Stimulated activated CD8-positive, alpha-beta memory T cell treated with anti-CD3 and anti-CD28 coated beads, Interleukin-2, amount 100 ng/mL, for 1 hour (primary cell): ENCODE results near the gene ELMOD3.
A peak's percentile ranks its signal among the peaks of the same experiment; 100 is the strongest.
"Not testable (repeated sequence)": the region's sequence is repeated elsewhere in the genome, so short reads cannot be mapped to it uniquely, and the experiment has no call there.

Source experiments
- DNase-seq, 2 donors: peaks; one replicate each; pipeline ENCODE4 v3.0.0-alpha.2; 2020; ENCODE audit warnings: low read depth in 2 of 2

Gene ELMOD3

DNA sequence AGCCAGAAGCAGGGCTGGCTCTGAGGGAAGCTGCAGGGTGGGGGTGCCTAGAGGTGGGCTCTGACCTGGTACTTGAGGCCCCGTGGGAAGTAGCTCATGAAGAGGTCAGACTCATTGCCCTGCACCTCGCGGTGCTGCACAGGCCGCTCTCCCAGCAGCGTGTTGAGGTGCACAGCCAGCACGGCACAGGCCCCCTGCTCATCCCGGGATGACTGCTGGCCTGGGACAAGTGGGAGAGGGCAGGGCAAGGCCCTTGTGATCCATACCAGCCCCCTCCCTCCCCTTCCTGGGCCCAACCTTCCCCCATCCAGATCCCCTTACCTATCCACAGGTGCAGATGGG, 46.9 kb downstream of the ELMOD3 start:
- DNase-seq, result no peak

DNA sequence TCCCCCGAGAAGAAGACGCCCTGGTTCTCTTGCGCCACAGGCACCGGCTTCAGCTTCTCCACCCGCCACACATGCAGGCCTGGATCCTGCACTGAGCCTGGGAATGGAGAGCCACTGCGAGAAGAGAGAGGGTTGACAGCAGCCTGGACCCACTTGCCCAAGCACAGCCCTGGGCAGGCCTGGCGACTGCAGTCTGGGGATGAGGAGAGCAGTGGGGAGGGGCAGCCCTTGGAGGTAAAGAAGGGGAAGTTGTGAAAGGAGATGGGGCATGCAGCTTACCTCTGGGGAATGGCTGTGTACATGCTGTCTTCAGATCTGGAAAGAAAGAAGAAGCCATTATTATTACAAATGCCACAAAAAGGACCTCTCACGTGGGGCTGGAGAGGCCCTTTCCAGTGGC, 47.3 kb downstream of the ELMOD3 start:
- no peak for DNase-seq

DNA sequence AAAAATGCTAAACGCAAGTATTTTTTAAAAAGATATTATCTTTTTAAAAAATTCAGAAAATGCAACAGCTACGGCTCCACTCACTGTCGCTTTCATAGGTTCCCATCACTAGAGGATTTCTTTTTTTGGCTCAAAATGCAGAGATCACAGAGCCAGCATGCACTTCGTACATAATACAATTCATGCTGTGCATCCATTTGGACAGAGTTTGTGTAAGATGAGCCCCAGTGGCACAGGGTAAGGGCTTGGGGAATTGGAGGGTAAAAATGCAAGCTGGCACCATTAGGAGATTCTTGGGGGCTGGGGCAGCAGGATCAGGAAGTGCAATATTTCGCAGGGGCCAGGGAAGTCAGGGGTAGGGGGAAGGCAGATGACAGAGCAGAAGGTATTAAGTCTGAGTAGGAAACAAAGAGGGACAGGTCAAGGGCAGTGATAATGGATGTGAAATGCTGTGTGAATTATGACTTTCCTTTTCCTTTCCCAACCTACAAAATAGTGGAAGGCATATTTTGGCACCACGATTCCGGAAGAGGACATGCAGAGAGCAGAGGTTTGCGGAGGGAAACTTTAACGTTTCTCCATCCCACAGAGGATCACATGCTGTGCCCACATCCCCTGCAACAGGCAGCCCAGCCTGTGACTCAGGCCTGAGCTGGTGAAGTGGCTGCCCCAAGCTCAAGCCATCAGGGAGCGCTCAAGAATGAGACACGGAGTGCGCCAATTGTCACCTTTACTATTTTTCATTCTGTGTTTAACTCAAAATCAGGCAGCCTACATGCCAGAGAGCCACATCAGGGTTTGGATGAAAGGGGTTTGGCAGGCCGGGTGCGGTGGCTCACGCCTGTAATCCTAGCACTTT, 50.9 kb downstream of the ELMOD3 start:
- peak; percentile 42 to 50 for DNase-seq

DNA sequence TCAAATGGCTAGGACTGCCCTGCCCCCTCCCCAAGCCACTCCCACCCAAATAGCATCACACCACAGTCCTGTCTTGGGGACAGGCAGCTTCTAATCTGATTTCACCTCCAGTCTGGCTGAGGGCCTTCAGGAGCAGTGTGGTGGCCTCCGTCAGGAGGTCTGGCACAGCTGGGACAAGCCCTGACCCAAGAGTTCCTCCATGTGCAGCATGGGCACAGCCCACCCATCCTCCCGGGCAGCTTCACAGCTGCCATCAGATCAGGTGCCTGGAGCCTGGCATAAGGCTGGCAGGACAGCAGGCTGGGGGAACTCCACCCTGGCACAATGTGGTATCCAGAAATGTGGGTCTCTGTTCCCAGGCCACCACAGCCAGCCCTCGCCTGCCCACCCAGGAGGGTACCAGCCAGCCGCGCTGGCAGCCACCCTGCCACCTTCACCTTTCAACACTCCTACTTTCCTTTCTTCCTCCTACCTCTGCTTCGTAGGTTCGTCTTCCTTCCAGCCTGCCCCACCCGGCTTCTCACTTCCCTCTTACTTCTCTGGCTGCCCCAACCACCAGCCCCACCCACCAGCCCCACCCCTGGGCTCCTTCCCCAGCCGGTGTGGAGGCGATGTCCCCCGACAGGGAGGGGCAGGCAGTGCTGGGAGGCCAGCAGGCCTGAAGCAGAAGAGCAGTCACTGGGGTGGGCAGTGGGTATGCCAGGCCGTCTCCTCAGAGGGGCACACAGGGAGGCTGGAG, 55.4 kb downstream of the ELMOD3 start, which contains the start of gene CAPG:
CAPG (minus strand) TSS at position 522 of the 739 bp plus-strand sequence. CDS start 8,221 bp downstream, outside the sequence.
- DNase-seq, result no peak

DNA sequence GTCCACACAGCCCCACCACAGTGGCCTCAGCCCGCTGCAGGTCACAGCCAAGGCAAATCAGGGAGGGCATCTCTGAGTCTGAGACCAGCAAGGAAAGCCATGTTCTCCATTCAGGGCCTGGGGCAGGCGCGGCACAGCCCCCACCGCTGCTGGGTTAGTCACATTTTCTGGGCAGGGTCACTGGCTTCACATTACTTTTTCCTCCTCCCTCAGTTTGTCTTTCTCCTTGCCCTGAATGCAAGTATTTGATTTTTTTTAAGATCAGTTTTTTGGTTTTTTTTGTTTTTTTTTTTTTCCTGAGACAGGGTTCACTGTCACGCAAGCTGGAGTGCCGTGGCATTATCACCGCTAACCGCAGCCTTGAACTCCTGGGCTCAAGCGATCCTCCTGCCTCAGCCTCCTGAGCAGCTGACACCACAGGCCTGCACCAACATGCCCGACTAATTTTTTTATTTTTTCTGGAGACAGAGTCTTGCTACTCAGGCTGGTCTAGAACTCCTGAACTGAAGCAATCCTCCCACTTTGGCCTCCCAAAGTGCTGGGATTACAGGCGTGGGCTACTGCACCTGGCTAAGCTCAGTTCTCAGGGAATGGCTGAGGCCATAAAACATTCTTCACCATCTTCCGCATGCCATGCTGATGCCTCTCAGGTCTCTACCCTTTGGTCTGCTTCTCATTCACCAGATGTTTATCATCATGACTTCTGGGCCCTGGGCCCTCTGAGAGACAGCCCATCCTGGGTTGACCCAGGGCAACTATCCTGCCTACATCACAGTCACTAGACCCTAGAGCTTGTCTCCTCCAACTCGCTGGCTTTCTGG, 56.2 kb downstream of the ELMOD3 start:
- DNase-seq, result no peak

DNA sequence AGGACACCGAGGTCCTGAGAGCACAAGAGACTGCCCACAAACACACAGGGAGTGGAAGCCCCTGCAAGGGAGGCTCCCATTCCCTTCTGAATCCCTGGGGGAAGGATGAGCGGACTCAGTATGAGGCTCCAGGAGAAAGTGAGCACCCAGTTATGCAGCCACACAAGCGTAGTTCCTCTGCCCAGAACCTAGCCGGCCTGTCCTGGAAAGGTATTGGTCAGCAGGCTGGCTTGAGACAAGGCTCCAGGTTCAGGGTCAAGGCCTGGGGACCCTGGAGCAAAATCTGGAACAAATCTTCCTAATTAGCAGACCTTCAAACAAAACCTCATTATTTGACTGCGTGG, 56.8 kb downstream of the ELMOD3 start:
- DNase-seq, result no peak

DNA sequence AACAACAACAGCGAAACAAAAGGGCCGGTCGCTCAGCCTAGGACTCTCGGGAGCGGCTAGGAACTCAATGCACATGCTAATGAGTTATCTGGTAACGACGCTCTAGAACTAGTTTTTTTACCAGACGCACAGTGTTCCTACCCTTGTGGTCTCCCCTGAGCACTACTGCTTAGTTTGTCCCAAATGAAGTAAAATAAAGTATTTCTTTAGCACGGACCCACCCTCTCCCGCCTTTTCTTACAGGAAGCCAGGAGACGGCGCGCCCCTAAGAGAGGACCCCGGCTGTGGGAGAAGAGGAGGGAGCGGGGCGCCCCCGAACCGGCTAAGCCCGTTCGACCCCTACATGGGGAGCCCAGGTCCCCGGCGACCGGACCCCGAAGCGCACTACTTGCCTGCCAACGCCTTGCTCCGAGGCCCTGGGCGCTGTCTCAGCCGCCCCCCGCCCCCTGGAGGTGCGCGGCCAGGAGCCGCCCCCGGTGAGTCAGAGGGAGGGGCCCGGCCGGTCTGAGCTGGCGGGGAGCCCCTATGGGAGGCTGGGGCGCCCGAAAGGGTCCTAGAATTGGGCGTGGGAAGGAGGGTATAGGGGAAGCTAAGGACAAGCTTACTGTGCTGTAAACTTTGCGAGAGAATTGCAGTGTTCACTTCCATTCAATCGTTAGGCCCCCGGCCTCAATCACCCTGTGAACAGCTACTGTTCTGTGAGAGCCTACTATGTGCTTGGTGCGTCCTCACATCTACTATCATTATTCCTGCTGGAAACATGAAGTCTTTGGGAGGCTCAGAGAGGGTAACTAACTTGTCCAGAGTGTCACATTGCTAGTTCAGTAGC, 59.2 kb downstream of the ELMOD3 start:
- no peak for DNase-seq

DNA sequence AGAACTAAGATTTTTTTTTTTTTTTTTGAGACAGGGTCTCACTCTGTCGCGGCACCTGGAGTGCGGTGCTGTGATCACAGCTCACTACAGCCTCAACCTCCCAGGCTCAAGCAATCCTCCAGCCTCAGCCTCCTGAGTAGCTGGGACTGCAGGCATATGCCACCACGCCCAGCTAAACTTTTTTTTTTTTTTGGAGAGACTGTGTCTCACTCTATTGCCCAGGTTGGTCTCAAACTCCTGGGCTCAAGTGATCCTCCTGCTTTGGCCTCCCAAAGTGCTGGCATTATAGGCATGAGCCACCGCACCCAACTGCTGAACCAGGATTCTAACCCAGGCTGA, 59.8 kb downstream of the ELMOD3 start:
- DNase-seq, result not testable (repeated sequence)

DNA sequence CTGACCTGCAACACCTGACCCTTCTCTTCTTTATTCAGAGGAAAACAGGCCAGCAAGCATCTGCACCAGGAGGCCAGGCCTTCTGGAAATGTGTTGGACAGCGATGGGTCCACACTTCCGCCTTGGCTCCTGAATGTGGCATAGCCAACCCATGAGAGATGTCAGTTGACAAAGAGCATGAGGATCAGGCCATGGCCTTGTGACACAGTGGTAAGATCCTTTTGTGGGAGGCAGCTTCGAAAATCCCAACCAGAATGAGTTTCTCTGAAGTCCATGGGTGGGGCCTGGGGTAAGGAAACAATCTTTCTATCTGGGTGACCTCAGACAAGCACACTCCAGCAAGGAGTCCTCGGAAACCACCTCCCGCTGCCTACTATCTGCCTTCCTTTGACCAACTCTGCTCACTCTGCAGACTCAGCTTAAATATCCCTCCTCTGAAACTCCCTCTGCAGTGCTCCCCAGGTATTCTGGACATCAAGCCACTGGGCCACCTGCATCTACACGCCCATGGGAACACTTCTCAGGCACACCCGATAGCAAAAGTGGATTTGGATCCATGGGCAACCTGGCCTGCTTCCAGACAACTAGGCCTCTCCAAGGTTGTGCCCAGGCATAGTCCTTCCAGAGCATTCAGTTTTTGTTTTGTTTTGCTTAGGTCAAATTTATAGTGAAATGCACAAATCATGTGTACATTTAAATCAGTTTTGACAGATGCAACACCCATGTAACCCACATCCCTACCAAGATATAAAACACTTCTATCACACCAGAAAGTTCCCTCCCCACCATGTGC, 60.4 kb downstream of the ELMOD3 start:
- no peak for DNase-seq

DNA sequence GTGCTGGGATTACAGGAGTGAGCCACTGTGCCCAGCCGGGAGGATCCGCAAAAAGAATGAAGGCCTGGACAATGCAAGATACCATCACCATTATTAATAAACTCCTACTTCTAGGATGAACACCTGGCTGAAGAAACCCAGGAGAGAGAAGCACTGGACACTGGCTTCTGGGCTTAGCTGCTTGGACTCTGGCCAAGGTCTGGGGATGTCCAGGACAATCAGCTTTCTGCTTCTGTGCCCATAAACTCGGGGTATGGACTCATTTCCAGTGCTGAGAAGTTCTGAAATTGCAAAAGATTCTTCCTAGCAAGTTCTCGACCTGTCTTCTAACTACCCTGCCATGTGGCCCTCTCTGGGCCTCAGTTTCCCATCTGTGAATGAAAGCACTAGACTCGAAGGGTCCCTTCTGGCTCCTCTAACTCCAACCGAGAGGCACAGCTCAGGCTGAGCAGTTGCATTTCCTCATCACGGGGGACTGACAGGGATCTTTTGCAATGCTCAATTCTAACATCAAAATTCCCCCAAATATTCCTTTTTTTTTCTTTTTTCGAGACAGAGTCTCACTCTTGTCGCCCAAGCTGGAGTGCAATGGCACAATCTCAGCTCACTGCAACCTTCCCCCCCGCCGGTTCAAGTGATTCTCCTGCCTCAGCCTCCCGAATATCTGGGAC, 61.5 kb downstream of the ELMOD3 start:
- DNase-seq, result no peak

DNA sequence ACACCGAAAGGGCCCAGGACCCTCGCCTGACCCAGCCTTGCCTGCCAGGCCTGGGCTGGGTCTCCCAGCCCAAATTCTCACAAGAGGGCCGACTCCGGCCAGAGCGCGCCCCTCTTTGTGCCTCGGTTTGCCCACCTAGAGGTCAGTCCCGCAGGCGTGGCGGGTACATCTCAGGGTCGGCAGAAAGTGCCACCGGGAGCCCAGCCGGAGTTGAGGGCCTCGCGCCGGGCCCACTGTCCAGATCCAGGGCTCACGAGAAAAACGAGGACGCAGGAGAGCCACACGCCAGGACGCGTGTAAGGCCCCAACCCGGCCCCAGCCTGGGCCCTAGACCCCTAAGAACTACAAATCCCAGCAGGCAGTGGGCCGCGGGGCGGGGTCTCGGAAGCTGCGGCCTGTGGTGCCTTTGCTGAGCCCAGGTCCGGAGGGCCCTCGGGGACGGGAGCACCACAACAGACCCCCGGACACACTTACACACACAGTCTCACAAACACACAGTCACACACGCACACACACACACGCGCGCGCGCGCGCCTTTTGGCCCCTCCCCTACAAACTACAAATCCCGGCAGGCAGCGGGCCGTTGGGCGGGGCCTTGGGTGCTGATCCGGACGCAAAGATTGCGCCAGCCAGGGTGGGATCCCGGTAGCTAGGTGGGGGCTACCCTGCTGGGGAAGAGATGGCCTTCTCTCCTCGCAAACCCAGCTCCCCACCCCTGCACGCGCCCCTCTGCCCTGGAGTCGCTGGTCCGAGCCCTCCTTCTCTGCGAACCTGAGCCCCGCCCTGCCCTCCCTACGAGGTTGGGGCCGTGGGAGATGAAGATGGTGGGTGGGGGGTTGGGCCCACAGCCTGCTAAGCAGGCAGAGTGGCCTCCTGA, 63.8 kb downstream of the ELMOD3 start, which contains the start of gene SH2D6:
SH2D6 (plus strand) TSS at position 583 of the 877 bp plus-strand sequence. CDS start 10,752 bp downstream, outside the sequence.
- peak; percentile 58 to 63 for DNase-seq

DNA sequence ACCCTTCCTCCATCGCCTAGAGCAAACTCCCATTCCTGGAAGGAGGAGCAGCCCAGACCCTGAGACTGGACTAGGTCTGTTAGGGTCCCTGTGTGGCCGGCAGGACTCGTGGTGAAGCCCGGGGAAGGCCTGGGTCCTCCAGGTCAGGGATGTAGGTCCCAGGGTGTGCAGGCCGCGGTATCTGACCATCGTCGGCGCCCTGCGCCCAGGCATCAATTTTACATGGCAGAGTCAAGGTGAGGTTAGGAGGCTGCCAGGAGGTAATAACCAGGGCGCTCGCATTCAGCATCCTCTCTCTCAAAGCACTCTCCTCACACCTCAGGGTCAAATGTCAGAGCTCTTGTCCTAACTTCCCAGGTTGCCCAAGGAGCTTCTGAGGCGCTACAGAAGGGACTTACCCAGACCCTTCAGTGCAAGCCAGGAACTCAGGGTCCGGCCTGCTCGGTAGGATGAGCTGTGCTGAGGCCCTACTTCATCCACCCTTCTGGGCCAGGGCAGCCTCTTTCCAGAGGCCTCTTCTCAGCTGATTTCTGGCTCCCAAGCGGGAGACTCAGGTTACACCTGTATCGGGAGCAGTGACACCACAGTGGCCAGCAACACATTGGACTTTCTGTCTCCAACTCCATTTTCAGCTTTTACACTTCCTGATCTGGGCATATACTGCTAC, 64.6 kb downstream of the ELMOD3 start:
- DNase-seq, result no peak

DNA sequence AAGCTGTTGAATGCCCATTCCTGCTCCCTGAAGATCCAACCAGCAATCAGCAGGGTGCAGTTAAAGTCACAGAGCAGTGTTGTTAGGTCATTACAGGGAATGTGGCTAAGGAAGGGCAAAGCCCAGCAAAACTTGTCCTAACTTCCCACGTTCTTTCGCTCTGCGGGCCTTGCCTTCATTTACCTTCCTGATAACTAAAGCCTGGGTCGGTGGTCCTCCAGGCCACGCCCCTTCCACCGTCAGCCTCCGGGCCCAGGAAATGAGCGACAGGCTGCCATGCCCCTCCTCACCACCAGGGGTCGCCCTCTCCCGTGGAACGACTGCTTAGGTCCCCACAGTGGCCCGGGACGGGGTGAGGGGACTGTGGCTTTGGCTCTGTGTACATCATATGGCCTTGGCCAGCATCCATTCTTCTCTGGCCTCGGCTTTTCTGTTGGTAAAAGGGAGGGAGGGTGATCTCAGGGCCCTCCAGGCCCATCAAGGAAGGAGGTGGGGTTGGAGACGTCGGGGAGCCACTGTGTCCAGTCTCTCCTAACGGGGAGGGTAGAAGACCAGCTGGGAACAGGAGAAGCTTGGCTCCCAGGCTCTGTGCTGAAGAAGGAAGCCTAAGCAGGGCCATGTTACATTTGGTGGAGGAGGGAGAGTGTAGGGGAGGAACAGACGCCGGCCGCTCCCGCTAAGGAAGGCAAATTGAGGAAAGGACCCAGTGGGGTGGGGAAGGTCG, 66.1 kb downstream of the ELMOD3 start:
- peak; percentile 80 to 81 for DNase-seq

DNA sequence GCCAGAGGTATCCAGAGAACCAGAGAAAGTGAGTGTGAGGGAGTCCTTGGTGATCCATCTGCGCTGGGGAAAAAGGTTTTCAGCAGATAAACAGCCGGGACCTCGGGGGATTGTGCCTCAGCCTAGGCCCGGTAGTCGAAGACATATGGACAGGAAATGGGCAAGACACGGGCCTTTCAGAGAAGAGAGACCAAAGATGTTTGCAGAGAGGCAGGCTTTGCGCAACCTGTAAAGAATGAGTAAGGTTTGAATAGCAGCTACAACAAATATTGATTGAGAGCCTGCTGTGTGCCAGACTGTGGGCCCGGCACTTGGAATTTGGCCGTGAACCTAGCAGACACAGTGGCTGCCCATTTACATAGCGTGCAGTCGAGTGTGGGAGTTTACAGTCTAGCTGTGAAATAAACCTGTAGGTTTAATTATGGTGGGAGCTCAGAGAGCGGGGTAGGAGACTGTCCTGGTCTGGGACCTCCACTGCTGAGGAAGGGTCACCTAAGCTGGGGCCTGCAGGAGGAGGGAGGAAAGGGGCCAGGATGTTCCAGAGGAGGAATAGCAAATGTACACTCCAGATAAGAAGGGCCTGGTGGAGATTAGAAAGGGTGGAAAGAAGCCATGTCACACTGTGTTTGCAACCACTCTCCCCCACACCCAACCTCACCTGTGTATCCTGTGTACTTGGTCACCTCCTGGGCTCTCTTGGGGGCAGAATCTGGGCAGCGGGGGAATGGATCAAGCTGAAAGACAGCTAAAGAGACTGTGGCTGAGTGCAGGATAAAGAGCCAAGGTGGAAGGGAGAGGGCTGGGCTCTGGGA, 66.9 kb downstream of the ELMOD3 start:
- no peak for DNase-seq

DNA sequence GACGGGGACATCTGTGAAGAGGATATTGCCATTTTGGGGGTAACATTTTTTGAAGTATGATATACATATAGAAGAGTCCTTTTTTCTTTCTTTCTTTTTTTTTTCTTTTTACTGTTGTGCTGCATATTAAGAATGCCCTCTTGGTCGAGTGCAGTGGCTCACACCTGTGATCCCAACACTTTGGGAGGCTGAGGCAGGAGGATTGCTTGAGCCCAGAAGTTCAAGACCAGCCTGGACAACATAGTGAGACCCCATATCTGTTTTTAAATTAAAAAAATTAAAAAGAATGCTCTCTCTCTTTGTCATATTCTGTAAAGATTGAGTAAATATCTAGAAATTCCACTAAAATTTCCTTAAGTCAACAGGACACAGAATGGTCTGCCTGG, 67.5 kb downstream of the ELMOD3 start:
- DNase-seq, result no peak

DNA sequence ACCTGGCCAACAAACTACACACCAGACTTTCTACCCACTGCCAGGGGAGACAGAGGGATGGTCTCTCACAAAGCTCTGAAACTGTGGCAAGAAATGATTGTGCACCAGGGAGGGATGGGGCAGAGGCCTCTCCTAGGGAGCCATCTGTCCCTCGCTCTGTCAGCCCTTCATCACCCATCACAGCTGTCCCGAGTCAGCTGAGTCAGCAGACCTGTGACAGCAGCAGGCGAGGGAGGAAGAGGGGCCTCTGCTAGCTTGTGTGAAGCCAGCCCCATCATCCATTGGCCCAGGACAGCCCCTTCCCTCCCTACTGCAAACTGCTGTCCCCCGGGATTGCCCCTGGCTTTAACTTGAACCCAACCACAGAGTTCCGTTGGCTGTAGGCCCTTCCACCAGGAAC, 69.0 kb downstream of the ELMOD3 start:
- no peak for DNase-seq

DNA sequence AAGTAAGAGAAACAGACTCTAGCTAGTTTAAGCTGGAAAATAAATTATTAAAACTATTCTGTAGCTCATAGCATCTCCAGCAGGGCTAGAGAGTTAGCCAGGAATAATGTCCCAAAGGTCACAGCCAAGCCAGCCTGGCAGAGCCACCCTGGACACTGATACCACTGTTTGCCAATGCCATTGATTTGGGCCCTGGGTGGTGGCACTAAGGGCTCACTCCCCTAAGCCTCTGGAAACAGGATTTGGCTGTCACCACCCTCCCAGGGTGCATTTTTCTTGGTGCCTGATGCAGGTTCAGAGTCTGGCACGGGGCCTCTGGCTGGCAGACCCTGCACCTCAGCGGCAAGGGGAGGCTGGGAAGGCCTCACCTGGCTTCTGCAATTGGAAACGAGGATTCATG, 71.0 kb downstream of the ELMOD3 start:
- DNase-seq, result no peak
